ENCODE data around the gene TAS2R46.
"Not testable (repeated sequence)": the region's sequence is repeated elsewhere in the genome, so short reads cannot be mapped to it uniquely, and the experiment has no call there.

Gene TAS2R46, protein sequence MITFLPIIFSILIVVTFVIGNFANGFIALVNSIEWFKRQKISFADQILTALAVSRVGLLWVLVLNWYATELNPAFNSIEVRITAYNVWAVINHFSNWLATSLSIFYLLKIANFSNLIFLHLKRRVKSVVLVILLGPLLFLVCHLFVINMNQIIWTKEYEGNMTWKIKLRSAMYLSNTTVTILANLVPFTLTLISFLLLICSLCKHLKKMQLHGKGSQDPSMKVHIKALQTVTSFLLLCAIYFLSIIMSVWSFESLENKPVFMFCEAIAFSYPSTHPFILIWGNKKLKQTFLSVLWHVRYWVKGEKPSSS

DNA sequence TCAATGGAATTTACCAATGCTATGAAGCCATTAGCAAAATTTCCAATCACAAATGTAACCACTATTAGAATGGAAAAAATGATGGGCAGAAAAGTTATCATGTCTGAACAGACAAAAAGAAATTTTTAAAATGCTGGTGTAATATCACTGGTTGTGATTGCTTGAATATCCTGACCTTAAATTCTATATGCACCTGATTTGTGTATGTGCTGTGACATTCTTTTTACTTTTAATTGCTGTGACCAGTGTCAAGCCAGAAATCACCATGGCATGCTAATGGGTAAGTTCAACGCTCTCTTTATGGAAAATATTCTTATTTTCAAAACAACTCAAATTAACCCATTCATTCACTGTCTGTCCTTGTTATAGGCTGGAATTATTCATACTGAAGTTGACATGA lies at the start of gene TAS2R46:
Gene TAS2R46 (minus strand): TSS at position 101 of the 400 bp plus-strand sequence. CDS start 0 bp downstream, at position 101.
- FAIRE-seq = not testable (repeated sequence)

DNA sequence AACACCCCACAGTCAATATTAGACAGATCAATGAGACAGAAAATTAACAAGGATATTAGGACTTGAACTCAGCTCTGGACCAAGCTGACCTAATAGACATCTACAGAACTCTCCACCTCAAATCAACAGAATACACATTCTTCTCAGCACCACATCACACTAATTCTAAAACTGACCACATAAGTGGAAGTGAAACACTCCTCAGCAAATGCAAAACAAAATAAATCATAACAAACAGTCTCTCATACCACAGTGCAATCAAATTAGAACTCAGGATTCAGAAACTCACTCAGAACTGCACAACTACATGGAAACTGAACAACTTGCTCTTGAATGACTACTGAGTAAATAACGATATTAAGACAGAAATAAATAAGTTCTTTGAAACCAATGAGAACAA lies 49.1 kb upstream of the TAS2R46 start:
- FAIRE-seq = not testable (repeated sequence)

DNA sequence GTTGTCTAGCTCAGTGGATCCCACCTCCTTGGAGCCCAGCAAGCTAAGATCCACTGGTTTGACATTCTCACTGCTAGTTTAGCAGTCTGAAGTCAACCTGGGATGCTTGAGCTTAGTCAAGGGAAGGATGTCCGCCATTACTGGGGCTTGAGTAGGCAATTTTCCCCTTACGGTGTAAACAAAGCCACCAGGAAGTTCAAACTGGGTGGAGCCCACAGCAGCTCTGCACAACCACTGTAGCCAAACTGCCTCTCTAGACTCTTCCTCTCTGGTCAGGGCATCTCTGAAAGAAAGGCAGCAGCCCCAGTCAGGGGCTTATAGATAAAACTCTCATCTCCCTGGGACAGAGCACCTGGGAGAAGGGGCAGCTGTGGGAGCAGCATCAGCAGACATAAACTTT lies 46.8 kb upstream of the TAS2R46 start:
- no peak for FAIRE-seq

DNA sequence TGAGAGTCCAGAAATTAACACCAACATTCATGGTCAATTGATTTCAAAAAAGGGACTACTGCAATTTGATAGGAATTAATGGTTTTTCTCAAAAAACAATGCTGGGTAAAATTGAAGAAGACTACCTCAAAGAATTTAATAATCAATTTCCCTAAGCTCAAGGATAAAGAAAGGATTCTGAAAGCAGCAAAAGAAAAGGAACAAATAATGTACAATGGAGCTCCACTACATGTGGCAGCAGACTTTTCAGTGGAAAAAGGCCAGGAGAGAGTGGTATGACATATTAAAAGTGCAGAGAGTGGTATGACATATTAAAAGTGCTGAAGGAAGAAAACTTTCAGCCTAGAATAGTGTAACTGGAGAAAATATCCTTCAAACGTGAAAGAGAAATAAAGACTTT lies 45.6 kb upstream of the TAS2R46 start:
- FAIRE-seq = no peak

- no peak for FAIRE-seq
Measured at GRCh38 chr12:11106288-11106687, 44.2 kb upstream of the TAS2R46 start.

GRCh38 chr12:11105546-11105945 lies 43.5 kb upstream of the TAS2R46 start:
- no peak for FAIRE-seq

DNA sequence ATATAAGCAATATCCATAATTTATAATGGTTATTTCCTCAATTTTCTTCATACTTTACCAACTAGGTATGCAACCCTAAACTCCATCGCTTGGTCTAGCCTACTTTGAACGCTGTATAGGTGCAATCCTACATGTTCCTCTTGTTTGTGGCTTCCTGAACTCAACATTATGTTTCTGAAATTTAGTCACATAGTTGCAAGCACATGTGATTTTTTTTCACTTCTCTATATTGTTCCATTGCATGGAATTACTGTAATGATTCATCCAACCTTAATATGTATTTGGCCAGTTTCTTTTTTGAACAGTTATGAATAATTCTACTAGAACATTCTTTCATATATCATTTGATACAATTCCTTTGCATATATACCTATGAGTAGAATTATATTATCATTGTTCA lies 32.8 kb upstream of the TAS2R46 start:
- not testable (repeated sequence) for FAIRE-seq

DNA sequence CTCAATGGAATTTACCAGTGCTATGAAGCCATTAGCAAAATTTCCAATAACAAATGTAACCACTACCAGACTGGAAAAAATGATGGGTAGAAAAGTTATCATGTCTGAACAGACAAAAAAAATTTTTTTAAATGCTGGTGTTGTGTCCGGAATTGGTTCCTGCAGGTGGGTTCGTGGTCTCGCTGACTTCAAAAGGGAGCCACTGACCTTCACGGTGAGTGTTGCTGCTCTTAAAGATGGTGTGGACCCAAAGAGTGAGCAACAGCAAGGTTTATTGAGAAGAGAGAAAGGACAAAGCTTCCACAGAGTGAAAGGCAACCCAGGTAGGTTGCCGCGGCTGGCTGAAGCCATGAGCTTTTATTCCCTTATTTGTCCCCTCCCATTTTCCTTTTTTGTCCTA lies 30.0 kb upstream of the TAS2R46 start, which contains the start of gene TAS2R43:
Gene TAS2R43 (minus strand): TSS at position 186 of the 400 bp plus-strand sequence. CDS start 84 bp downstream, at position 102.
- FAIRE-seq = no peak

GRCh38 chr12:11089246-11089645 lies 27.2 kb upstream of the TAS2R46 start:
- no peak for FAIRE-seq

DNA sequence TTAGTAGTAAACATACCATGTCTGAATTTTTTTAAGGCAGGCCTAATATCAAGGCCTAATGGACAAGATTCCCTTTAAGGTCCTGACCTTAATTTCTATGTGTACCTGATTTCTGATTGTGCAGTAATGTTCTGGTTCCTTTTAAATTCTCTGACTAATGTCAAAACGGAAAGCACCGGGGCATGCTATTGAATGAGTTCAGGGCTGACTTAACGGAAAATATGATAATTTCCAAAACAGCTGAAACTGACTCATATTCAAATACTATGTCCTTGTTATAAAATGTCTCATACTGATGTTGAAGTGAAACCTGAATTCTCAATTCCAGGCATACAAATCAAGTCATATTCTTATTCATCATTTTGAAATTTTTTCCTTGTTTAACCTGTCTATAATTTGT lies 23.3 kb upstream of the TAS2R46 start:
- no peak for FAIRE-seq

- peak; percentile 23 for FAIRE-seq
Measured at GRCh38 chr12:11081987-11082386, 19.9 kb upstream of the TAS2R46 start.

- FAIRE-seq = no peak
Measured at GRCh38 chr12:11078246-11078645, 16.2 kb upstream of the TAS2R46 start.

DNA sequence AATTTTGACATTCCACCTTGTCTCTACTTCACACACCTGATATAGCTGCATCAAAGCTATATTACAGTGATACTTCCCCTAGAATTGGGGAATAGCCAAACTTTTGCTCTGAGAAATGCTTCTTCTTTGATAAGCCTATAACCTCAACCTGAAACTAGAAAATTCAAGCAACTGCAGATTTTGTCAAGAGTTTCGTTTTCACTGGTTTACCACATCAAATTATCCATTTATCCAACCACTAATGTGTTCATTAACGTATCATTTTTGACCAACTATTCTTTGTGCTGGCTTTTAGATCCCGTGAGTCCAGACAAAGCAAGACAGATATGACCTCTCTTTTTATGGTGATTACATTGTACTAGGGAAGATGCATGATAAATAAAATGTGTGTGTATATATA lies 13.5 kb upstream of the TAS2R46 start:
- FAIRE-seq = no peak

DNA sequence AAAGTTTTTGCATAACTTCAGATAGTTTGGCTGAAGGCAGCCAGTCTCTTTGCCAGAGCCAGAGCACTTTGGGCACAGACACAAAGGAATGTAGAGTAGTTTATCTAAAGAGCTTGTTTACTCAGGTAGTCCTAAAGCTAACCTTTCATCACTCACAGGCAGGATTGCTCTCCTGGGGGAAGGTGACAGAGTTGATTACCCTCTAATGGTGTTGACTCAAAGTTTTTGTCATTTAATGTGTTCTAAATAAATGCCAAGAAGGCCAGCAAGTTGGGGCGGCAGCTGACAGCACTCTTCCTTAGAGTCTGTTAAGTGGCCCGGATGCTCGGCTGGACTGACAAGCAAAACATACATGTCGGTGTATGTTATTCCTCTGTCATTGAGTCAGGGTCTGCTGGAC lies 9.3 kb upstream of the TAS2R46 start:
- FAIRE-seq = no peak

GRCh38 chr12:11070999-11071398 lies 8.9 kb upstream of the TAS2R46 start:
- FAIRE-seq = no peak

DNA sequence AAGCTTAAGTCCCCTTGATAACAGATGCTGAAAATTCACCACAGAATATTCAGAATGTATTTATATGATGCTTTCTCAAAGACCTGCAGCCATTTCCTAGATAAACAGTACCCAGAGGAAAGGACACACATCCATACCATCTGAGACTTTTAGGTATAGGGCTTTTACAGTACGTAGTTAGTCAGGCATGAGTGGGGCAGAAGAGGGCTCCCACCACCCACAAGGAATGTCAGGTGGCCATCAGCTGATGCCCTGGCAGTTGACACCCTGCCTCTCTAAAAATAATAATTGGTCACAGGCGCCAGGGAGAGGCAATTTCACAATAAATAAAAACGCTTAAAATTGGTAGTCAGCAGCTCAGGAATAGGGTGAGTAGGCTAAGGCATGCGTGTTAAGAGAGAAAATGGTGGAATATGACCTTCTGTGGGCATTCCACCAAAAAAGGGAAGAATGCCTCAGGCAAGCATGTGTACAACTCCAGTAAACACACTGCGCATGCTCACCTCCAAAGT lies 7.8 kb upstream of the TAS2R46 start:
- no peak for FAIRE-seq

DNA sequence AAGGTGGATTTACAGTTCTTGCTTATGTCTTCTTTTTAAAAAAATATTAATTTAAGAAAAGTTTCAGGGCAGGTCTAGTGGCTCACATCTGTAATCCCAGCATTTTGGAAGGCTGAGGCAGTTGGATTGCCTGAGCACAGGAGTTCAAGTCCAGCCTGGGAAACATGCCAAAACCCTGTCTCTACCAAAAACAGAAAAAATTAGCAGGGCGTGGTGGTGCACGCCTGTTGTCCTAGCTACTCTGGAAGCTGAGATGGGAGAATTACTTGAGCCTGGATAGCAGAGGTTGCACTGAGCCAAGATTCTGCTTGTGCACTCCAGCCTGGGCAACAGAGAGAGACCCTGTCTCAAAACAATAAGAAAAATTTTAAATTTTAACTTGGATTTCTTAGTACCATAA lies 5.4 kb upstream of the TAS2R46 start:
- no peak for FAIRE-seq

DNA sequence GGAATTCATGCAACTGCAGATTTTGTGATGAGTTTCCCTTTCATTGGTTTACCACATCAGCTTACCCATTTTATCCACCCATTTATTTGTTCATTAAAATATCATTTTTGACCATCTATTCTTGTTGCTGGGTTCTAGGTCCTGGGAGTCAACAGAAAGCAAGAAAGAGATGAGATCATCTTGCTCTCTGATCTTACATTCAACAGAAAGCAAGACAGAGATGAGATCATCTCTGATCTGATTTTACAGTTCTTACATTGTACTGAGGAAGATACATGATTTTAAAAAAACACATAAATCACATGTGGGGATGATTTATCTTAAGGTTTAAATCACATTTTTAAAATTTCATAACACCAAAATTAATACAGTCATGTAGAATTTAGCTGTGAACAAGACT lies 2.3 kb downstream of the TAS2R46 start:
- no peak for FAIRE-seq

- no peak for FAIRE-seq
Measured at GRCh38 chr12:11059041-11059440, 3.1 kb downstream of the TAS2R46 start.

DNA sequence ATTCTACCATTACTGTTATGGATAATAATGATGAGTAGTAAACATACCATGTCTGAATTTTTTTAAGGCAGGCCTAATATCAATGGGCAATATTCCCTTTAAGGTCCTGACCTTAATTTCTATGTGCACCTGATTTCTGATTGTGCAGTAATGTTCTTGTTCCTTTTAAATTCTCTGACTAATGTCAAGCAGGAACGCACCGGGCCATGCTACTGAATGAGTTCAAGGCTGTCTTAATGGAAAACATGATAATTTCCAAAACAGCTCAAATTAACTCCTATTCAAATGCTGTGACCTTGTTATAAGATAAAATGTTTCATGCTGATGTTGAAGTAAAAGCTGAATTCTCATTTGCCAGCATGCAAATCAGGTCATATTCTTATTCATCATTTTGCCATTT lies 6.8 kb downstream of the TAS2R46 start:
- FAIRE-seq = no peak

DNA sequence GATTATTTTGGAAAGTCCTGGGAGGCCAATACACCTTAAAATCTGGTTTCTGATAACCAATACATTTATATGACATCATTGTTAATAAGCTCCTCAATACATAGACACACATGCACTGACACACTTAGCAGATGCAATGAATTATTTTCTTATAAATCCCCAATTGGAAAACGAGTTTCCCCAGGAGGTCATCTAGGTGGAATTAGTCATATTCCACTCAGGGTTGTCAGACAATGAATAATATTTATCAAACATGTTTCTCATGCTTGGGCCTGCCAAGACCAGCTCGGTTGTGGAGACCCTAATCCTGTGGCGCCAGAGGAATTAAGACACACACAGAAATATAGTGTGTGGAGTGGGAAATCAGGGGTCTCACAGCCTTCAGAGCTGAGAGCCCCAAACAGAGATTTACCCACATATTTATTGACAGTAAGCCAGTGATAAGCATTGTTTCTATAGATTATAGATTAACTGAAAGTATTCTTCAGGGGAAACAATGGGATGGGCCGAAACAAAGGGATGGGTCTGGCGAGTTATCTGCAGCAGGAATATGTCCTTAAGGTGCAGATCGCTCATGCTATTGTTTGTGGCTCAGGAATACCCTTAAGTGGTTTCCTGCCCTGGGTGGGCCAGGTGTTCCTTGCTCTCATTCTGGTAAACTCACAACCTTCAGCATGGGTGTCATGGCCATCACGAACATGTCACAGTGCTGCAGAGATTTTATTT lies 12.1 kb downstream of the TAS2R46 start:
- not testable (repeated sequence) for FAIRE-seq

- not testable (repeated sequence) for FAIRE-seq
Measured at GRCh38 chr12:11041366-11041765, 20.7 kb downstream of the TAS2R46 start.

- no peak for FAIRE-seq
Measured at GRCh38 chr12:11040162-11040561, 21.9 kb downstream of the TAS2R46 start.

DNA sequence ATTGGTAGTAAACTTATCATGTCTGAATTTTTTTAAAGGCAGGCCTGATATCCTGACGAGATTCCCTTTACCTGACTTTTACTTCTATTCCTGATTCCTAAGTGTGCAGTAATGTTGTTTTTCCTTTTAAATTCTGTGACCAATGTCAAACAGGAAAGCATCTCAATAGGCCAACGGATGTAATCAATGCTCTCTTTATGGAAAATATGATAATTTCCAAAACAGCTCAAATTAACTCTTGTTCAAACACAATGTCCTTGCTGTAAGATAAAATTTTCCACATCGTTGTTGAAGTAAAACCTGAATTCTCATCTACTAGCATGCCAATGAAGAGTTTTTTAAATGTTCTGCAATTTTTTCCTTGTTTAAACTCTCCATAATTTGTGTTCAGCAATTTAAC lies 22.9 kb downstream of the TAS2R46 start:
- FAIRE-seq = no peak
